B cell (primary cell): ENCODE results near the gene ST6GALNAC5. TPM values are rescaled to one million over a fixed set of nuclear protein-coding genes. Genes with fewer than 3 reads are reported as not detected.

Experiments used
- ATAC-seq: fragments of 200-7000 bp; cut with Tn5 transposase; one replicate; pipeline ENCODE4 v1.10.0; 2021; ENCODE audit warnings: low read depth, mild to moderate bottlenecking, moderate number of reproducible peaks, moderate library complexity
- CTCF ChIA-PET: fragments of 350-600 bp; sonication (Branson Sonifier 250); formaldehyde crosslinking; loops from one replicate; lab custom pipeline; 2021; ENCODE audit warnings: antibody characterized with exemption, inconsistent platforms; lab: Charles Lee
- POLR2A ChIA-PET: fragments of 350-600 bp; sonication (Branson Sonifier 250); formaldehyde crosslinking; loops from one replicate; lab custom pipeline; 2021; ENCODE audit warnings: antibody characterized with exemption; lab: Charles Lee
- DNase-seq: peaks from one replicate; pipeline ENCODE4 v3.0.0; 2013
- H2AFZ ChIP-seq: 2 replicates; pipeline ENCODE4 v1.6.1; 2012; ENCODE audit warnings: mild to moderate bottlenecking, low read depth, low read length; ENCODE audit not compliant: insufficient read depth, poor library complexity, severe bottlenecking
- H3K27ac ChIP-seq, 2 donors: 1 replicate in 1 of 2; 2 replicates in 1 of 2; pipeline ENCODE4 v1.5.1; 2012 to 2013; ENCODE audit warnings: low read length in 2 of 2, mild to moderate bottlenecking in 2 of 2, moderate library complexity in 1 of 2
- H3K27me3 ChIP-seq, 4 experiments: fragments of 200-600 bp in 1 of 4; sonication (generic) in 1 of 4; replicated peaks in 1 of 4; 1 replicate in 2 of 4; 2 replicates in 2 of 4; pipeline versions ENCODE4 v1.6.1 to v1.7.0; 2013 to 2016; ENCODE audit warnings: low read length in 3 of 4, mild to moderate bottlenecking in 2 of 4, mixed read lengths in 1 of 4, moderate library complexity in 1 of 4; ENCODE audit not compliant: insufficient read depth in 4 of 4, control insufficient read depth in 3 of 4; ENCODE audit errors: control extremely low read depth in 1 of 4
- H3K36me3 ChIP-seq, 2 experiments: replicated peaks in 1 of 2; 1 replicate in 1 of 2; 2 replicates in 1 of 2; pipeline versions ENCODE4 v1.6.1 to v1.7.1; 2013; ENCODE audit warnings: low read length in 1 of 2; ENCODE audit not compliant: insufficient read depth in 2 of 2, control insufficient read depth in 1 of 2; ENCODE audit errors: control extremely low read depth in 1 of 2, extremely low read depth in 1 of 2
- H3K4me1 ChIP-seq, 2 donors: fragments of 200-600 bp in 1 of 2; sonication (generic) in 1 of 2; 1 replicate in 1 of 2; 2 replicates in 1 of 2; pipeline versions ENCODE4 v1.5.1 to v1.6.1; 2013 to 2017; ENCODE audit warnings: low read length in 2 of 2; ENCODE audit not compliant: control insufficient read depth in 2 of 2, insufficient read depth in 2 of 2
- H3K4me2 ChIP-seq: replicated peaks from 2 replicates; pipeline ENCODE3; 2012; ENCODE audit warnings: mild to moderate bottlenecking, low read depth, low read length; ENCODE audit not compliant: poor library complexity, severe bottlenecking
- H3K4me3 ChIP-seq, 5 experiments: fragments of 200-600 bp in 1 of 5; sonication (generic) in 1 of 5; 1 replicate in 3 of 5; 2 replicates in 2 of 5; pipeline versions ENCODE4 v1.5.1 to v1.7.0; 2011 to 2016; ENCODE audit warnings: low read length in 4 of 5, mild to moderate bottlenecking in 4 of 5, low read depth in 2 of 5, control low read depth in 1 of 5, moderate library complexity in 1 of 5; ENCODE audit not compliant: insufficient read depth in 1 of 5; ENCODE audit errors: control extremely low read depth in 1 of 5, extremely low read depth in 1 of 5
- H3K79me2 ChIP-seq: fragments of 200-600 bp; sonication (generic); one replicate; pipeline ENCODE4 v1.6.0; 2016; ENCODE audit warnings: low read length; ENCODE audit not compliant: control insufficient read depth, insufficient read depth
- H3K9ac ChIP-seq: fragments of 200-600 bp; sonication (generic); 2 replicates; pipeline ENCODE4 v1.6.1; 2017; ENCODE audit warnings: mild to moderate bottlenecking, low read length, moderate library complexity
- H3K9me3 ChIP-seq, 3 donors: one replicate each; pipeline versions ENCODE4 v1.6.1 to v1.7.1; 2013; ENCODE audit warnings: low read length in 2 of 3; ENCODE audit not compliant: control insufficient read depth in 2 of 3, insufficient read depth in 1 of 3; ENCODE audit errors: control extremely low read depth in 1 of 3
- H4K20me1 ChIP-seq: 2 replicates; pipeline ENCODE4 v1.6.0; 2012; ENCODE audit warnings: mild to moderate bottlenecking, low read length; ENCODE audit not compliant: insufficient read depth, control insufficient read depth, poor library complexity, severe bottlenecking
- H3K27ac Mint-ChIP-seq: one replicate; pipeline ENCODE4 v1.8.0; 2021; ENCODE audit warnings: mixed read lengths
- H3K27me3 Mint-ChIP-seq: one replicate; pipeline ENCODE4 v1.8.0; 2021; ENCODE audit warnings: mixed read lengths
- H3K4me1 Mint-ChIP-seq: one replicate; pipeline ENCODE4 v1.8.0; 2021; ENCODE audit warnings: mixed read lengths
- H3K4me3 Mint-ChIP-seq: one replicate; pipeline ENCODE4 v1.8.0; 2021; ENCODE audit warnings: mixed read lengths
- H3K9me3 Mint-ChIP-seq: one replicate; pipeline ENCODE4 v1.8.0; 2022; ENCODE audit warnings: mixed read lengths; ENCODE audit not compliant: insufficient read depth
- CTCF ChIP-seq: fragments of 200-600 bp; IDR thresholded peaks from one replicate; pipeline ENCODE4 v1.8.0; 2022; ENCODE audit warnings: antibody characterized with exemption, mild to moderate bottlenecking
- EZH2 ChIP-seq: IDR thresholded peaks from 2 replicates; pipeline ENCODE4 v1.6.1; 2012; ENCODE audit warnings: borderline replicate concordance, low read depth, mild to moderate bottlenecking, moderate library complexity, low read length; ENCODE audit not compliant: insufficient read depth, poor library complexity, severe bottlenecking
- WGBS: methylation state at CpG from one replicate; pipeline ENCODE4 v1.1.5; 2013; ENCODE audit warnings: missing lambda C conversion rate; ENCODE audit not compliant: insufficient coverage; 5-methylcytosine and 5-hydroxymethylcytosine counted together
- intact Hi-C: fragments of 100-400 bp; cut with micrococcal nuclease; formaldehyde crosslinking; loops from one replicate; pipeline ENCODE4 v1.10.0; 2022
- polyA plus RNA-seq: library from polyadenylated mRNA; depleted of rRNA; stranded (reverse); fragments of >200 nt; gene quantifications from 2 replicates; pipeline ENCODE4 v1.2.3, GENCODE V29; 2012
- total RNA-seq, 2 donors: library from RNA; stranded (reverse); fragments of 120-200 nt in 1 of 2; gene quantifications; 1 replicate in 1 of 2; 2 replicates in 1 of 2; pipeline versions ENCODE4 v1.2.3 to v1.2.4, GENCODE V29; 2013 to 2022

Gene ST6GALNAC5
- total and polyA plus RNA-seq, 2 donors (not counting 1 experiment from before 2014, with no cell fraction given) = not detected

- intact Hi-C loops = no loop called here
- TF ChIP-seq EZH2 (no peak), CTCF (no peak)
- no peak overlapping the region for H2AFZ ChIP-seq
- no peaks in the 10 kb centered on the region for H3K79me2 ChIP-seq
- H3K9me3 ChIP-seq = no peaks in the 10 kb centered on the region
- DNase-seq (no peak), ATAC-seq (no peak)
- H3K36me3 ChIP-seq = no peaks in the 10 kb centered on the region
- H3K4me1 ChIP-seq = no peaks in the 10 kb centered on the region
- H3K4me1 Mint-ChIP-seq = no peaks in the 10 kb centered on the region
- H4K20me1 ChIP-seq = no peaks in the 10 kb centered on the region
- no peak overlapping the region for H3K27ac Mint-ChIP-seq
- H3K27me3 Mint-ChIP-seq = no peaks in the 10 kb centered on the region
- H3K4me2 ChIP-seq = no peak overlapping the region
- ChIA-PET POLR2A (no interaction called here), CTCF (no interaction called here)
- peaks cover 2% of the 10 kb centered on the region for H3K9me3 Mint-ChIP-seq
- no peak overlapping the region for H3K4me3 ChIP-seq
- WGBS = no CpG with 5 or more reads among the region's 4 CpGs
- H3K4me3 Mint-ChIP-seq = no peak overlapping the region
- H3K27me3 ChIP-seq = no peaks in the 10 kb centered on the region
- no peak overlapping the region for H3K9ac ChIP-seq
- no peak overlapping the region for H3K27ac ChIP-seq
Measured at GRCh38 chr1:76998582-76999223, 131.4 kb downstream of the ST6GALNAC5 start.

DNA sequence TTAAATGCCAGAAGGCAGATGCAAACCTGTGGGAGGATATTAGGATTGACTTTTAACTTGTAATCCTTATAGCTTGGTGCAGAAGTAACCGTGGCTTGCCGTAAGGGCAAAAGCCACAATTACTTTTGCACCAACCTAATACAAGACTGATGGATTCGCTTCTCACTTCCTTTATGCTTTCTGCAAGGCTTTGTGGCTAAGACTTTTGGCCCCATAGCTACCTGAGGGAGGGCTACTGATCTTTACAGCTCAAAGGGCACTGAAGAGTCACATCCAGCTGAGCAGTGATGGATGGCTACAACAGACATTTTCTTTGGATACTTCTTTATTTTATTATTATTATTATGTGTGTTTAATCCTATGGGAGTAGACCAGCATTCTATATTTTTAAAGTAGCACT is 140.4 kb downstream of the ST6GALNAC5 start:
- POLR2A ChIA-PET = no interaction called here
- no peaks in the 10 kb centered on the region for H3K9me3 ChIP-seq

More for the DNA sequence above, 140.4 kb downstream of the ST6GALNAC5 start:
- Histone ChIP-seq H4K20me1 (no peaks in the 10 kb centered on the region), H3K4me3 (no peak overlapping the region), H3K79me2 (no peaks in the 10 kb centered on the region), H3K4me1 (no peaks in the 10 kb centered on the region), H3K27me3 (no peaks in the 10 kb centered on the region), H3K27ac (no peak overlapping the region), H3K36me3 (no peaks in the 10 kb centered on the region), H3K4me2 (no peak overlapping the region), H2AFZ (no peak overlapping the region), H3K9ac (no peak overlapping the region)
- TF ChIP-seq CTCF (no peak), EZH2 (no peak)
- Mint-ChIP-seq H3K27ac (no peak overlapping the region), H3K27me3 (peaks cover 3% of the 10 kb centered on the region), H3K4me1 (no peaks in the 10 kb centered on the region), H3K4me3 (no peak overlapping the region), H3K9me3 (no peaks in the 10 kb centered on the region)
- 50% methylated on average over 1 of the region's 3 CpGs for WGBS
- ATAC-seq (no peak), DNase-seq (no peak)
- intact Hi-C loops = no loop called here
- CTCF ChIA-PET = no interaction called here
